Heart left ventricle (tissue), 13 donors: ENCODE data around the gene AGPAT1.

Experiments used
- POLR2A ChIP-seq, 2 donors: fragments of 450-650 bp; IDR thresholded peaks; one replicate each; pipeline ENCODE4 v1.6.1; 2017; ENCODE audit warnings: antibody characterized with exemption in 2 of 2, mild to moderate bottlenecking in 2 of 2, moderate library complexity in 2 of 2
- TF ChIP-seq, protein P1 (sequence below), 12 donors: fragments of 200-600 bp; sonication (generic) in 4 of 12; IDR thresholded peaks; one replicate each; pipeline versions ENCODE4 v1.5.0 to v1.8.0; 2018 to 2022; ENCODE audit warnings: antibody characterized with exemption in 12 of 12, mild to moderate bottlenecking in 5 of 12
- donor health status: ischemic (EF 13 %, LVEDD 7.1; RV severe dilation, severe dysfunction).
- donor health status: DM: no; HTN: yes; CAD: no.
- donor health status: DM: no; HTN: no; CAD: no.
- donor health status: ischemic (EF 25% LVEDD 6.9; RV normal size, moderate dysfunction).
- donor health status: ischemic (EF 25% LVEDD 5.7; RV mildly dilated, moderate dysfunction).
- donor health status: ischemic (EF 35%, LVEDD 5.7; RV mildly dilated, moderate dysfunction).
- donor health status: nonischemic (EF 11% LVEDD 7.7; RV severe dilation, severe dysfunction).
- donor health status: DM: yes; HTN: yes; CAD: no.
- donor health status: PGD.
- donor health status: ischemic (EF 29% LVEDD 5.4; RV normal size, mild dysfunction).
- donor health status: nonischemic (EF 23%, LVEDD 6.1; RV moderate dilation, normal function).

DNA sequence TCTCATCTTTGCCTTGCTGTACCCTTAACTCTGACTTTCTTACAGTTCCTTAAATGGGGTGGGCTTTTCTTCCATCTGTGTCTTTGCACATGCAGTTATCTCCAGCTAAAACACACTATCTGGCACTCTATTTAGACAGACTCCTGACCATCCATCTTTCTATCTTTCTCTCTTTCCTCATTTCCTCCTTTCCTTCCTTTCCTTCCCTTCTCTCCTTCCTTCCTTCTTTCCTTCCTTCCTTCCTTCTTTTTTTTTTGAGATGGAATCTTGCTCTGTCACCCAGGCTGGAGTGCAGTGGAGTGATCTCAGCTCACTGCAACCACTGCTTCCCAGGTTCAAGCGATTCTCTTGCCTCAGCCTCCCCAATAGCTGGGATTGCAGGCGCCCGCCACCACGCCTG is 39.7 kb upstream of the AGPAT1 start:
- TF ChIP-seq, protein P1, sequence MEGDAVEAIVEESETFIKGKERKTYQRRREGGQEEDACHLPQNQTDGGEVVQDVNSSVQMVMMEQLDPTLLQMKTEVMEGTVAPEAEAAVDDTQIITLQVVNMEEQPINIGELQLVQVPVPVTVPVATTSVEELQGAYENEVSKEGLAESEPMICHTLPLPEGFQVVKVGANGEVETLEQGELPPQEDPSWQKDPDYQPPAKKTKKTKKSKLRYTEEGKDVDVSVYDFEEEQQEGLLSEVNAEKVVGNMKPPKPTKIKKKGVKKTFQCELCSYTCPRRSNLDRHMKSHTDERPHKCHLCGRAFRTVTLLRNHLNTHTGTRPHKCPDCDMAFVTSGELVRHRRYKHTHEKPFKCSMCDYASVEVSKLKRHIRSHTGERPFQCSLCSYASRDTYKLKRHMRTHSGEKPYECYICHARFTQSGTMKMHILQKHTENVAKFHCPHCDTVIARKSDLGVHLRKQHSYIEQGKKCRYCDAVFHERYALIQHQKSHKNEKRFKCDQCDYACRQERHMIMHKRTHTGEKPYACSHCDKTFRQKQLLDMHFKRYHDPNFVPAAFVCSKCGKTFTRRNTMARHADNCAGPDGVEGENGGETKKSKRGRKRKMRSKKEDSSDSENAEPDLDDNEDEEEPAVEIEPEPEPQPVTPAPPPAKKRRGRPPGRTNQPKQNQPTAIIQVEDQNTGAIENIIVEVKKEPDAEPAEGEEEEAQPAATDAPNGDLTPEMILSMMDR (IDR thresholded peaks at IDR 0.05): no peak
- TF ChIP-seq POLR2A (IDR thresholded peaks at IDR 0.05): no peak
